Adrenal gland (tissue), 5 donors: Measurements from ENCODE around the gene GNL1.

Experiments
- POLR2A ChIP-seq, 2 donors: fragments of 450-650 bp; IDR thresholded peaks; one replicate each; pipeline ENCODE4 v1.6.1; 2017; ENCODE audit warnings: antibody characterized with exemption in 2 of 2, mild to moderate bottlenecking in 2 of 2, moderate library complexity in 1 of 2
- TF ChIP-seq, protein P1 (sequence below), 6 experiments: fragments of 450-650 bp in 4 of 6; fragments of 200-600 bp in 2 of 6; sonication (generic) in 1 of 6; IDR thresholded peaks; 1 replicate in 5 of 6; 2 replicates in 1 of 6; pipeline versions ENCODE4 v1.5.1 to v1.8.0; 2016 to 2021; ENCODE audit warnings: antibody characterized with exemption in 6 of 6, mild to moderate bottlenecking in 2 of 6, moderate library complexity in 1 of 6
- donor health status: DM: no; HTN: no; CAD: no.

GRCh38 chr6:30592287-30592686 lies 36.0 kb upstream of the GNL1 start:
- TF ChIP-seq, protein P1, sequence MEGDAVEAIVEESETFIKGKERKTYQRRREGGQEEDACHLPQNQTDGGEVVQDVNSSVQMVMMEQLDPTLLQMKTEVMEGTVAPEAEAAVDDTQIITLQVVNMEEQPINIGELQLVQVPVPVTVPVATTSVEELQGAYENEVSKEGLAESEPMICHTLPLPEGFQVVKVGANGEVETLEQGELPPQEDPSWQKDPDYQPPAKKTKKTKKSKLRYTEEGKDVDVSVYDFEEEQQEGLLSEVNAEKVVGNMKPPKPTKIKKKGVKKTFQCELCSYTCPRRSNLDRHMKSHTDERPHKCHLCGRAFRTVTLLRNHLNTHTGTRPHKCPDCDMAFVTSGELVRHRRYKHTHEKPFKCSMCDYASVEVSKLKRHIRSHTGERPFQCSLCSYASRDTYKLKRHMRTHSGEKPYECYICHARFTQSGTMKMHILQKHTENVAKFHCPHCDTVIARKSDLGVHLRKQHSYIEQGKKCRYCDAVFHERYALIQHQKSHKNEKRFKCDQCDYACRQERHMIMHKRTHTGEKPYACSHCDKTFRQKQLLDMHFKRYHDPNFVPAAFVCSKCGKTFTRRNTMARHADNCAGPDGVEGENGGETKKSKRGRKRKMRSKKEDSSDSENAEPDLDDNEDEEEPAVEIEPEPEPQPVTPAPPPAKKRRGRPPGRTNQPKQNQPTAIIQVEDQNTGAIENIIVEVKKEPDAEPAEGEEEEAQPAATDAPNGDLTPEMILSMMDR (IDR thresholded peaks at IDR 0.05), result no peak
- no peak for TF ChIP-seq POLR2A (IDR thresholded peaks at IDR 0.05)
